ENCODE measurements around the gene FAM149B1.
"Not testable (repeated sequence)": the region's sequence is repeated elsewhere in the genome, so short reads cannot be mapped to it uniquely, and the experiment has no call there.

FAM149B1 gene

DNA sequence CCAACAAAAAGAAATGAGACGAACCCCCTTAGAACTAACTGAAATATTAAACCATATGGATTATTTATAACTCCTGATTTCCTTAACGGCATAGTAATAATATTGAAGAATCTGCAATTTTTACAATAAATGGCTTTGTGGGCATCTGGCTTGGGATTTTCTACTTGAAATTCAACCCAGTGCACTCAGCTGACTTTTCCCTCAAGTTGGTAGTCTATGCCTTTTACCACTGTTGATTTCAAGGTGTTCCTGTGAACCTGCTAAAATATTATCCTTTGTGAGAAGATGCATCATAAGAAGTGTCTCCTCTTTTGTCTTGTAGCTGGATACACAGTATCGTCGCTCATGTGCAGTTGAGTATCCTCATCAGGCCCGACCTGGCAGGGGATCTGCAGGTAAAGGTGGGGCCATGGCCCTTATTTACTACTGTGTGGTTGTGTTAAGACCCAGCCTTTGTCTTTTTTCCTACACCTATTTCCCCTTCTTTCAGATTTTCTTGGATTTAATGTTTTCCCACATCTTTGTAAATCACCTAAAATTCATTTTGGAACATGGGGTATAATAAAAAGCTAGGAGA lies 71.2 kb downstream of the FAM149B1 start:
- ATAC-seq (no peak), DNase-seq (ENCODE audit: low spot score in 2 of 2) (no peak)
- no peak overlapping the region for H3K4me3 Mint-ChIP-seq
- peaks cover 100% of the 10 kb centered on the region for H3K36me3 Mint-ChIP-seq
- H3K9me3 Mint-ChIP-seq, result no peaks in the 10 kb centered on the region
- H3K4me1 Mint-ChIP-seq, result no peaks in the 10 kb centered on the region
- no peak overlapping the region for H3K27ac Mint-ChIP-seq

DNA sequence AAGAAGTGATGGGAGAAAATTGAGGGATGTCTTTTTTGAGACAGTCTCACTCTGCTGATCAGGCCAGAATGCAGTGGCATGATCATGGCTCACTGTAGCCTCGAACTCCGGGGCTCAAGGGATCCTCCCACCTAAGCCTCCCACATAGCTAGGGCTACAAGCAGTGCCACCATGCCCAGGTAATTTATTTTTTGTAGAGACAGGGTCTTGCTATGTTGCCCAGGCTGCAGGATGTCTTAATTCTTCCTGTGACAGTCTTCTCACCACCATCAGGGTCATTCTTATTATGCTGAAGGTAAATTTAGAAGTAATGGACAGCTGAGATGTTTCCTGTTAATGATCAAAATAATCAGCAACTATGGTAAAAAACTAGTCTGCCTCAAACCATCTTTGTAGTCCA lies 72.0 kb downstream of the FAM149B1 start:
- Mint-ChIP-seq H3K4me3 (no peak overlapping the region), H3K27ac (peak overlapping the region; percentile 26), H3K36me3 (peaks cover 100% of the 10 kb centered on the region), H3K9me3 (no peaks in the 10 kb centered on the region), H3K4me1 (peaks cover 7% of the 10 kb centered on the region)
- no peak for DNase-seq (ENCODE audit: low spot score in 2 of 2)
- no peak for ATAC-seq

DNA sequence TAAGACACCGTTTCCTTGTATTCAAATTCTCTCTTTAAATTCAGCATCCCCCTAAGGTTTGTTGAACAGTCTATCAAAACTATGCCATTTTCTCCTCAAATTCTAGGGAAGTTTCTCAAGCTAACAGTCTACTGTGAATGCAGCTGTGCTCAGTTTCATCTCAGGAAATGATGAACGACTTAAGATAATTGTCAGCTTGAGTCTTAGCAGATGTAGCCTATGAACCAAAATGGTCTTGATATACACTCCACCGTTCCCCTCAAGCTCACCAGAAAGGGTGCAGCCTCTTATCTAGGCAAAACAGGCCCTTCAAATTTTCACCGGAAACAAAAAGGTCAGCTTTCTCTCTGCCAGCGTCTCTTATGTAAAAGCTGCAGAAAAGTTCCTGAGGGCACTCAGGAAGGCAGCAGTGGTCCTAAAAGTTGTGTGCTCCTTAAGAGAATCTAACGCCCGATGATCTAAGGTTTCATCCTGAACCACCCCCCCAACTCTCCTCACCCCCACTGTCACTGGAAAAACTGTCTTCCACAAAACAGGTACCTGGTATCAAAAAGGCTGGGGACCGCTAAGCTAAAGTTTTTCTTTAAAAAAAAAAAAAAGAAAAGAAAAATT lies 77.1 kb downstream of the FAM149B1 start:
- peaks cover 34% of the 10 kb centered on the region for H3K4me1 Mint-ChIP-seq
- DNase-seq (ENCODE audit: low spot score in 2 of 2) (no peak), ATAC-seq (no peak)
- no peaks in the 10 kb centered on the region for H3K9me3 Mint-ChIP-seq
- H3K27ac Mint-ChIP-seq, result peak overlapping the region; percentile 88
- peaks cover 100% of the 10 kb centered on the region for H3K36me3 Mint-ChIP-seq
- peak overlapping the region; percentile 93 for H3K4me3 Mint-ChIP-seq

DNA sequence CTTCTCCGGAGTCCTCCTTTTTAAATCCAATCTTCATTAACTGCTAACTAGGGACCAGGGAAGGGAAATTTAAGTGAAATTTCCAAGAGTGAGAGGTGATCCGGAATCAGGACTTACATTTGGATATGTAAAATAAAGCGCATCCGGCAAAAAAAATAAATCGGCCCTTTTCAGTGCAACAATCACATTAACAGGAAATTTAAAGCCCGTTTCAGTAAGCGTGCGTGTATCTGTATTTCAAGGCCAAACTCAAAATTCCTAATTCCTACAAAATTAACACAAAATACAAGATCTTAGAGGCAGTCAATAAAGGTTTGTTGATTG lies 78.4 kb downstream of the FAM149B1 start:
- peak overlapping the region; percentile 93 for H3K4me3 Mint-ChIP-seq
- no peaks in the 10 kb centered on the region for H3K9me3 Mint-ChIP-seq
- H3K36me3 Mint-ChIP-seq, result peaks cover 100% of the 10 kb centered on the region
- no peak for ATAC-seq
- DNase-seq (ENCODE audit: low spot score in 2 of 2), result no peak
- H3K27ac Mint-ChIP-seq, result peak overlapping the region; percentile 96
- peaks cover 45% of the 10 kb centered on the region for H3K4me1 Mint-ChIP-seq

DNA sequence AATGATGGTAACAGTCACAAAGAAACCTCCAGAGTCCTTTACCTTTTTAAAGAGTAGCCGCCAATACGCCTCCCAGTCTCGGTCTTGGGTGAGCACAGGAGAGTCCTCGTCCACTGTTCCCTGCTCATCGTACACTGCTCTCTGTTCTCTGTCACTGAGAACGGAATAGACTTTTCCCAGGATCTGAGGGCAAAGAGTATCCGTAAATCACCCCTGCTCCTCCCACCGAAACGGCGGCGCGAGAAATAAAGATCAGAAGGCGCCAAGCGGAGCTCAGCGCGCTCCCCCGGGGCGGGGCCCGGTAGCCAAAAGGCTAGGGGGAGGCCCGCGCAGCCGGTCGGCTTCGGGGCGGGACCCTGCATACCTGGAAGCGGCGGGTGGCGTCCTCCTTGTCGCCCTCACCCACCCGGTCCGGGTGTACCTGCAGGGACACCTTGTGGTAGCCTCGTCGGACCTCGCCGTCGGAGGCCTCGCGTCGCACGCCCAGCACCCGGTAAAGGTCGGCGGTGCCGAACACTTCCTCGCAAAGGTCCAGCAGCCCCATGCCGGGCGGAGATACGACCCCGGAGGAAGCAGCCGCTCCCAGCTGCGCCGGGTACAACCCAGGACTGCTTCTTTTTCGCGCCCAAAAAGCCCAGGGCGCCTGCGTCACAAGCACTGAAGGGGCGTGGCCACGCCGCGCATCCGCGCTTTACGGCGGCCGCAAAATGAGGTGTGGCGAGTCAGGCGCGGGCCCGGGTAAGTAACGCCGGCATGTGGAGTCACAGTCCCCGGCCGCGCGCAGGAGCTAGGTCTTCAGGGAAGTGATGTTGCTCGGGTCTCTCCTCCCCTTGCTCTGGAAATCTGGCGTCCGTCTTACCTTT lies 79.0 kb downstream of the FAM149B1 start, which contains the start of gene DNAJC9:
Gene DNAJC9, minus strand, starts transcription at position 610 of the 863 bp plus-strand sequence. Its CDS starts 66 bp downstream, at position 544.
- Mint-ChIP-seq H3K4me1 (peaks cover 46% of the 10 kb centered on the region), H3K4me3 (peak within 1 kb of the TSS; percentile 93), H3K36me3 (peaks cover 100% of the 10 kb centered on the region), H3K27ac (peak within 1 kb of the TSS; percentile 96), H3K9me3 (no peaks in the 10 kb centered on the region)
- DNase-seq (ENCODE audit: low spot score in 2 of 2) (peak; percentile 99 to 100), ATAC-seq (peak; percentile 94)

DNA sequence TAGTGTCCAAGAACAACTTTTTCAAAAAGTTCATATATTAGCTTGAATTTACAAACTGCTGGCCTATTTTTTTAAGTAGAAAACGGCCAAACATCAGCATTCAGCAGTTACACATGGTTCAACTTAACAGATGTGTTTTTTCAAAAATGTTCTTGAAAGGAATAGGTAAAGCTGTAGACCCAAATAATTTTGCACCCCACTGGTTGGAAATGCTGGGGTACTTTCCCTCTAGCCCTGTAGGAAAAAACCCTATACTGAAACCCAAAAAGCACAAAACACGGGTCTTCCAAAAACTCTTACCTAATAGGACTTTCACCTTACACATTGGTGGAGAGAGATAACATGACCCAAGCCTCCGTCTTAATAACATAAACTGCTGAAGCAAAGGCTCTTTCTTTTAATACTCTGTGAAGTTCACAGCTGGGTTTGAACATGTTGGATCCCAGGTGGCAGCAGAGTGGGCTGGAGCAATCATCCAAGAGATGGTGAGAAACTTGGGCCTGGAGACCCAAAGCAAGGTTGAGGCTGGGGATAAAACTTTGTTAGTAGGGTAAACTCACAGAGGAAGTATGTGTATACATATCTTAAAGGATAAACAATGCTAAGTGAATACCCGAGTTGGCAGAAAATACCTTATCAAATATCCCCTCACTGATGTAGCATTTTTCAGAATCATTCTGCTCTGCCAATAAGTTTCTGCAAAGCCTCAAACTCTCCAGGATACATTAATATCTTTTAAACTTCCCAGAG lies 79.8 kb downstream of the FAM149B1 start:
- no peak for ATAC-seq
- Mint-ChIP-seq H3K4me1 (peaks cover 46% of the 10 kb centered on the region), H3K27ac (peak overlapping the region; percentile 96), H3K4me3 (peak overlapping the region; percentile 93), H3K9me3 (no peaks in the 10 kb centered on the region), H3K36me3 (peaks cover 100% of the 10 kb centered on the region)
- no peak for DNase-seq (ENCODE audit: low spot score in 2 of 2)

DNA sequence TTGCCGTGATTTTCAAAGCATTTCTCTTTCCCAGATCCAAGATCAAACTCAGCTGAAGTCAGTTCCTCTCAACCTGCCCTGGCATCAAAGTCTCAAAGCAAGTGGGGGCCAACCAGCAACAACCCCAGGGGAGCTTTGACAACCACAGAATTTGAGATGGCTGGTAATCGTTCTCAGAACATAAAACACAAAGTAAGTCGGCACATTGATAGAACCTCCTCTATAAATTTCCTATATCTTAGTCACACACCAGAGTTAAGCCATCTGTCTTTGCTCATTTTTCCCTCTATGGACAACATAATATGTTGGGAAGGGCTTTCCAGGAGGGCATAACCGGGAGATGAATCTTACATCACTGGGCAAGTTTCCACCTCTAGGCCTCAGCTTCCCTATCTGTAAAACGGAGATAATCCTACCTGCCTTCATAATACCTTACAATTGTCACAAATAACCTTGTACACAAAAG lies 80.4 kb downstream of the FAM149B1 start:
- DNase-seq (ENCODE audit: low spot score in 2 of 2) (no peak), ATAC-seq (no peak)
- no peaks in the 10 kb centered on the region for H3K9me3 Mint-ChIP-seq
- peak overlapping the region; percentile 96 for H3K27ac Mint-ChIP-seq
- peaks cover 46% of the 10 kb centered on the region for H3K4me1 Mint-ChIP-seq
- peaks cover 96% of the 10 kb centered on the region for H3K36me3 Mint-ChIP-seq
- H3K4me3 Mint-ChIP-seq, result peak overlapping the region; percentile 93

DNA sequence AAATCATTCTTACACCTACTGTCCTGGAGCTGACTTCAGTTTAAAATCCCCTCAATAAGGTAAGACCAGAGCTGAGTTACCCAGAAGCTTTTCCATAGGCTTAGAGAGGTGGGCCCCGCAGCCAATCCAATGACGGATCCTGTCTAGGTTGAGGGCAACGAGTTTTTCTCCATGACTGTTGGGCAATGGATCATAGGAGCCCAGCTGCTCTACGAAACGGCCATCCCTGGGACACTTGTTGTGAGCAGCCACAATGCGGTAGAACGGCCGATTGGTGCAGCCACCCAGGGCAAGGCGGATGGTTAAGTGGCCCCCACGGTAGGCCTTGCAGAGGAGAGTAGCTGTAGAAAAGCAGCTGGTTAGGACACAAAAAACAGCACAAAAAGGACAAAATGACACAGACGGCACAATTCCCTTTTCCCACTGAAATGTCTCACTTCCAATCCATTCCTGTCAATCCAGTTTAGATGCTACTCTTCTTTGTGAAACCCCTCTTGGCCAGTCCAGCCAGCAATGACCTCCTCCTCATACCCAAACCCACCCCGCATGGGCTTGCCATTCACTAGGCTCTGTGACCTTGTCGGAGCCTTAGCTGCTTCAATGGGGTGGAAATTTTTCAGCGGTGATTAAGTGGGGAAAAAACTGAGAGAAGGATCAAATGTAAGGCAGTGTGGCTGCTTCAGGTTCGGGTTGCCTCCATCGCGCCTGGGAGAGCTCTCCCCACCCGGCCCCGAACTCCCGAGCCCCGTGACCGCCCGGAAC lies 83.9 kb downstream of the FAM149B1 start:
- H3K4me1 Mint-ChIP-seq, result peaks cover 27% of the 10 kb centered on the region
- peaks cover 60% of the 10 kb centered on the region for H3K36me3 Mint-ChIP-seq
- DNase-seq (ENCODE audit: low spot score in 2 of 2), result peak in 1 of 2 donors; percentile 53

DNA sequence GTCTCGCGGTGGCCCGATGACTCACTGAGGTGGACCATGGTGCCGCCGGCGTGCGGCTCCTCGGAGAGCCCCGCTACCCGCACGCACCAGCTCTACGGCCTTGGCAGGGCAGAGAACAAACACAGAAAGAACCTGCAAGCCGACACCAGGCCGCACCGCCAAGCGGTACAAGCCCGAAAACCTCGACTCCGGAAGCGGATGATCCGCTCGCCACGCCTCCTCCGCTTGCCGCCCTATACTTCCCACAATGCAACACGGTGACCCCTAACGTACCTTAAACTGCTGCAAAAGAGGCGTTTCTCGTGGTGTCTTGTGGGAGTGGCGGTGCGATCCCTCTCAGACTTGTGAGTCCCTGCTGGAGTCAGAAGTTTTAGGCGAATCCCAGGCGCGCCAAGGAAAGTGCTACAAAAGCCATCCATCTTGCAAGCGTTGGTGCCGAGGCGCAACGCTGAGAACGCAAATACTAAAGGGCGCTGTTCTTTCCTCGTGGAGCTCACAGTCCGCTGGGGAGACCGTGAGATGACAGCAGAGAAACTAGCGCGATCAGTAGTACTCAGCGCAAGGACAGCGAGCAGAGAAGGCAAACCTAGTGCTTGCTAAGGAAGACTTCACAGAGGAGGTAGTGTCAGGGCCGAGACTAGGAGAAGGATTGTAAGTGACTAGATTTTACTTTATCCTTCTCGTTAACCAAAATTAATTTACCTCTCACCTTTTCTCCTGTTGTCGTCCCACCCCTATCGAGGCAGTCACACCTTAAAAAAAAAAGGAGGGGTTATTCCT lies 84.7 kb downstream of the FAM149B1 start, which contains the start of gene MRPS16:
Gene MRPS16, minus strand, starts transcription at position 200 of the 780 bp plus-strand sequence. Its CDS starts 162 bp downstream, at position 38.
- Mint-ChIP-seq H3K9me3 (no peaks in the 10 kb centered on the region), H3K4me1 (peaks cover 19% of the 10 kb centered on the region), H3K4me3 (peak within 1 kb of the TSS; percentile 92), H3K27ac (peak within 1 kb of the TSS; percentile 97), H3K36me3 (peaks cover 53% of the 10 kb centered on the region)
- ATAC-seq (peak; percentile 93), DNase-seq (ENCODE audit: low spot score in 2 of 2) (peak; percentile 82 to 95)

More for the DNA sequence above, 83.9 kb downstream of the FAM149B1 start:
- Mint-ChIP-seq H3K9me3 (no peaks in the 10 kb centered on the region), H3K27ac (peak overlapping the region; percentile 97), H3K4me3 (peak overlapping the region; percentile 92)
- ATAC-seq, result peak; percentile 83

DNA sequence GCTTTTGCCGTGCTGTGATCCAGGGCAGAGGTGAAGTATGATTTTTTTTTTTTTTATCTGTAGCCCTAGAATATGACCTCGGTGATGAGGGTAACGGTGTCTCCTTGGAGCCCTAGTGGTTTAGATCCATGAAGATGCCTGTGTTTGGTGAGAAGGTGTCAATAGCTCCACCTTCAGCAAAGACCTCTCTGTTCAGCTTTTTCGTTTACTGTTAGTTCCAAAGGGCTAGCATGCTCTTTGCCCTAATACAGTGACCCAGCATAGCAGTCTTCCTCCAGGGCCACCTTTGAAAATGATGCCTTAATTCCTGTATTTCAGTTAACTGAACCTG lies 85.3 kb downstream of the FAM149B1 start:
- Mint-ChIP-seq H3K9me3 (no peaks in the 10 kb centered on the region), H3K4me1 (peaks cover 14% of the 10 kb centered on the region), H3K36me3 (peaks cover 47% of the 10 kb centered on the region), H3K4me3 (peak overlapping the region; percentile 92), H3K27ac (peak overlapping the region; percentile 97)
- no peak for ATAC-seq
- DNase-seq (ENCODE audit: low spot score in 2 of 2), result no peak

DNA sequence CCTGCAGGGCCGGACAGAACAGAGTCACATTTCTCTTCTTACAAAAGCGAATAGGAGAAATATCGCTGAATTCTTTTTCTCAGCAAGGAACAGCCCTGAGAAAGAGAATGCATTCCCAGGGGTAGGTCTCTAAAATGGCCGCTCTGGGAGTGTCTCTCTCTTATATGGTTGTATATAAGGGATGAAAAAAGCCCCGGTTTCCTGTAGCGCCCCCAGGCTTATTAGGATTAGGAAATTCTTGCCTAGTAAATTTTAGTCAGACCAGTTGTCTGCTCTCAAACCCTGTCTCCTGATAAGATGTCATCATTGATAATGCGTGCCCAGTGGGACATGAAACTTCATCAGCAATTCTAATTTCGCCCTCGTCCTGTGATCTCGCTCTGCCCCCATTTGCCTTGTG lies 90.7 kb downstream of the FAM149B1 start:
- not testable (repeated sequence) for ATAC-seq; DNase-seq (ENCODE audit: low spot score in 2 of 2); H3K4me1 Mint-ChIP-seq; H3K36me3 Mint-ChIP-seq; H3K27ac Mint-ChIP-seq; H3K9me3 Mint-ChIP-seq; H3K4me3 Mint-ChIP-seq

DNA sequence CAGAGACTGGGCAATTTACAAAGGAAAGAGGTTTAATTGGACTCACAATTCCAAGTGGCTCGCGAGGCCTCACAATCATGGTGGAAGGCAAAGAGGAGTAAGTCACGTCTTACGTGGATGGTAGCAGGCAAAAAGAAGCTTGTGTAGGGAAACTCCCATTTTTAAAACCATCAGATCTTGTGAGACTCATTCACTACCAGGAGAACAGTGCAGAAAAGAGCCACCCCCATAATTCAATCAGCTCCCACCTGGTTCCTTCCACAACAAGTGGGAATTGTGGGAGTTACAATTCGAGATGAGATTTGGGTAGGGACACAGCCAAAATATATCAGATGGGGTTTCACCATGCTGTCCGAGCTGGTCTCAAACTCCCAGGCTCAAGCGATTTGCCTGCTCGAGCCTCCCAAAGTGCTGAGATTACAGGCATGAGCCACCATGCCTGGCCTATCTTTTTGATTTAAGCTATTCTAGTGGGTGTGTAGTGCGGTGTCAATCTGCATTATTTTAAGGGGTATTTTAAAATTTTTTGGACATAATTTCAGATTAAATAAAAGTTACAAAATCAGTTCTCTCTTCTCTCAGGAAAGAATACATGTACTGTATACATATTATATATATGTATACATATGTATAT lies 93.6 kb downstream of the FAM149B1 start:
- Mint-ChIP-seq H3K4me1 (no peaks in the 10 kb centered on the region), H3K27ac (no peak overlapping the region), H3K9me3 (peaks cover 5% of the 10 kb centered on the region), H3K4me3 (no peak overlapping the region), H3K36me3 (no peaks in the 10 kb centered on the region)
- DNase-seq (ENCODE audit: low spot score in 2 of 2) (no peak), ATAC-seq (no peak)

DNA sequence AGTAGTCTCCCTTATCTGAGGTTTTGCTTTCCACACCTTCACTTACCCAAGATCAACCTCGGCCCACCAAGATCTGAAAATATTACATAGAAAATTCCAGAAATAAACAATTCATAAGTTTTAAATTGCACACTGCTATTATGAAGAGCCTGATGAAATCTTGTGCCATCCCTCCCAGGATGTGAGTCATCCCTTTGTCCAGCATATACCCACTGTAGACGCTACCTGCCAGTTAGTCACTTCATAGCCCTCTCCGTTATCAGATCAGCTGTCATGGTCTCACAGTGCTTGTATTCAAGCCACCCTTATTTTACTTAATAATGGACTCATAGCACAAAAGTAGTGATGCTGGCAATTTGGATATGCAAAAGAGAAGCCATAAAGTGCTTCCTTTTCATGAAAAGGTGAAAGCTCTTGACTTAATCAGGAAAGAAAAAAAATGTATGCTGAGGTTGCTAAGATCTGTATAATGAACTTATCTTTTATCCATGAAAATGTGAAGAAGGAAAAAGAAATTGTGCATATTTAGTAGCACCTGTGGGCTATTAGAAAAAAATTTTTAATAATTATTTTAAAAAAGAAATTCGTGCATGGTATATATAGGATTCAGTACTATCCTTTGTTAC lies 94.3 kb downstream of the FAM149B1 start:
- Mint-ChIP-seq H3K27ac (no peak overlapping the region), H3K36me3 (no peaks in the 10 kb centered on the region), H3K4me1 (no peaks in the 10 kb centered on the region), H3K9me3 (peaks cover 5% of the 10 kb centered on the region), H3K4me3 (no peak overlapping the region)
- DNase-seq (ENCODE audit: low spot score in 2 of 2) (peak in 1 of 2 donors; percentile 38), ATAC-seq (peak; percentile 64)

Data from stimulated activated effector memory CD8-positive, alpha-beta T cell treated with anti-CD3 and anti-CD28 coated beads, Interleukin-12 subunit alpha, Interleukin-12 subunit beta, amount 100 ng/mL, for 72 hours (primary cell).